GM18868 (cell line): ENCODE measurements around the gene SUGCT.

Experiments
- ATAC-seq: cut with Tn5 transposase; IDR thresholded peaks from one replicate; pipeline ENCODE4 v1.9.1; 2021; ENCODE audit warnings: mild to moderate bottlenecking, moderate library complexity; ENCODE audit not compliant: unreplicated experiment

Gene SUGCT

DNA sequence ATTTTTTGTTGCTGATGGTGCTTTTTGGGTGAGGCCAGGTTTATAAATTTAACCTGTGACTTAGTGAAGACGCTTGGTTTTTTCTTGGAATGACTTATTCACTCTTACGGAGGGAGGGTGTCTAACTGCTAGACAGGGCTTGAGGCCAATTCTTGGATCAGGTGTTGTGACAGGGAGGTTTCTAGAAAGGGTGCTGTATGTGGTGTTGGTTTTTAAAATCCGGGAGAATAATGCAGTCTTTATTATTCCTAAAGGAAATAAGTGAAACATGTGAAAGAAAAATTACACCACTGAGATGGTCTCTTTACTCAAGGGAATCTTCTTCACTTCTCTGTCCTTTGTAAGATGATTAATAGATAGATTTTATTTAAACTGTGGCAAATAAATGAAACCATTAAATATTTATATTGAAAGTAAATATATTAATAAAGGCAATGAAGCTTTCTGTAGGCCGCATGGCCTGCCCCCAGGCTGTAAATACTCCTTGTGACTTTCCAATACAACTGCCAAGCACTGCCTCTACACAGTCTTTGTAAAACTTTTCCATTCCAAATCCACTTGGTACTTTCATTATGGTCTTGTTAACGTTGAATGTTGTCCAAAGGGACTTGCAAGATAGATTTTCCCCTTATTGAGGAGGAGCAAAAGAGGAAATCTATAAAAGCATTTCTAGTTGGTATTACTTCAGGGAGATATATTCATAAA, 323.1 kb downstream of the SUGCT start:
- ATAC-seq: no peak

DNA sequence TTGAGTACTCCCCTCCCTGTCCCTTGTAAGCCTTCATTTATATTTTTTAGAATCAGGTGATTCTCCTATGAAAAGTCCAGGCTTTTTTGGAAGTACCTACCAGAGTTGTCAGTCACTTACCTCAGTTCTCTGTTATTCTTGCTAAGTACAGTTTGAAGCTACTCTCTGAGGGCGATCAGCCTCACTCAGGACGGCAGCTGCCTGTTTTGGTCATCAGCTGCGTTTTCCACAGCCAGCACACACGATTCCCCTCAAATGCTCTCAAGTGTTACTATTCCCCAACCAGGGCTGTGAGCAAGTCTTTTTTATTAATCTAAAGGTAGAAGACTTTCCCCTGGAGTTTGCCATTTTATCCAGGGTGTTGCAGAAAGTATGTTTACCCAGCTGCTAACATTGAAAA, 328.6 kb downstream of the SUGCT start:
- no peak for ATAC-seq

DNA sequence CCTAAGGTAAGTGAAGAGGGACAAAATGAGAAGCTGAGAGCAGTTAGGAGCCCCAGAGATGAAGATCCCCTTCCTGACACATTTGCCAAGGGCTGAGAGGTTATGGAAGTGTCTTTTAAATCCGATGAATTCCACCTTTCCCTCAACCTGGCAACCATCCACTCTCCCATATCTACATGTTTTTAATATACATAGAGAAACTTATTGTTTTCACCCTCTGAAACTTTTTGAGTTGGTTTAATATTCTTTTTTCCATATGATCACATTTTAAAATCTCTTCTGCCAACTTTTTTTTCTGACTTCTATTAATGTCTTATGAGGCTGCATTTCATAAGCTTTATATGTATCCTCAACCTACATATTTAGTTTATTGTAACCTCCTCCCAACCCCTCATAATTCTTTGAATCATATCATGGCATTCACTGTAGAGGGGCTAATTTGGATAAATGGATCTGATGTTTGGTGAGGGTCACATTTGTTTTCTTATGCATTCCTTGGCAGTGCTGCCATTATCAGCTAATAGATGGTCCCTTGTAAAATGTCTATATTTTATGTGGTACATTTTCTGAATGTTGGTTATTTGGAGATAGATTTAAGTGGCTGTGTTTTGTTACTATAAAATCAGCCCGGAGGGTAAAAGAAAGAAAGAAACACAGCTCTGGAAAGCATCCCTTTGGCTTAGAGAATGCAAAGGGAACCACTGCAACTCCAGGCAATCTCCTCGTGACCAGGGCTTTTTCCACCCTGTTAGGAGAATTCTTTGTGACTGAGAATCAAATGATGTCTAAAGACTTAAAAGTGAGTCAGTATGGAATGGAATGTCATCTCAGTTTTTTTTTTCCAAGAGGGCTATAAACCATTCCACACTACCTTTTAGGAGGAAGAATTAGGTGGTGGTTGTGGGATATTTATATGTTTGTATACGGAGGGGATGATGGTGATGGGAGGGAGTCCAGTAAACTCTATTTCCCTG, 334.4 kb downstream of the SUGCT start:
- no peak for ATAC-seq

DNA sequence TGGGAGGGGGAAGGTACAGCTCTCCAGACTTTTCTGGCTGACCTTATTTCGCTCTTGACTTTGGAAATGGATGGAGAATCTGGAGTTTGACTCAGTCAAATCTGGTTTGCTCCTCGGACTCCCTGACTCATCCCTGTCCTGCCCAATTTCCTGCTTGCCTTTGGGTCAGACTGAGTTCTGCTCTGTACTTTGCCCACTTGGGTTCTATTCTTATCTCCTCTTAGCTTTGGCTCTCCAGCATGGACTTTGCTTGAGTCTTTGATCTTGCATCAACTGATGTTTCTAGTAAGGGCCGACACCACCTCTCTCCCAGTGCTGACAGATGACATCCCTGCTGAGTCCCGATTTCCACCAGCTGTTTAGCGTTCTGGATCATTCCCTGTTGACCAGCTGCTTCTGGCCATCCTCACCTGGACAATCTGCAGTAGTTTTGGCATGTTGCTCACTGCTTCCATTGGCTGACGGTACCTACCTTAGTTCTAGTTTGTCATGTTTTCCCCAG, 335.3 kb downstream of the SUGCT start:
- ATAC-seq: no peak

DNA sequence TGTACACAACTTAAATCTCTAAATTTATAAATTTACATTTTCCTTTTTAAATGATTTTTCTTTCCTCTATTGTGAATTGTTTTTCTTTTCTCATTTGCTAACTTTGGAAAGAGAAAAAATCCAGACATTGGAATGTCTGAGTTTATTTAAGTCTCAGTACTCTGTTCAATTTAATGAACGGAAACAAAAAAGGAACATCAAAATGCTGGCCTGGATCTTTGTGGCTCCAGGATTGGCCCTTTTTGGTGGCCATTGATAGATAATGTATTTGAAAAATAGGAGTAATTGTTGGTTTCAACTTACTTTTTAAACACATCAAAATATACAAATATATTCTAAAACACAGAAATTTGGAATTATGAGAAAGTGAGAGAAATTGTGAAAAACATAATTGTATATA, 336.0 kb downstream of the SUGCT start:
- ATAC-seq: no peak

DNA sequence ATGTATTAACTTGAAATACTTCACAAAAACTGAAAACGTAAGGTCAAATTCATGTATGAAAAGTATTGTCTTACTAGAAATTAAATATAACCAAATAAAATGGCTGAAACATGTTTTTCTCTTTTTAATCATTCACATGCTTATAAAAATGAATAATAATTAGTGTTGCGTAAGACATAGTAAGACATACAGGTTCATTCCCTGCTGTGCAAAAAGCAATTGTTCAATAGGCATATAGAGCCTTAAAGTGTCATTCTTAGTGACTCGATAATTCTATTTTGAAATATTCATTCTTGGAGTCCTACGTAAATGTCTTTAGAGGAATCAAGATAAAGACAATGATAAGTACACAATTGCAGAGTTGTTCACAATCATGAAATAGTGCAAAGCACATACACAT, 337.1 kb downstream of the SUGCT start:
- ATAC-seq: no peak

DNA sequence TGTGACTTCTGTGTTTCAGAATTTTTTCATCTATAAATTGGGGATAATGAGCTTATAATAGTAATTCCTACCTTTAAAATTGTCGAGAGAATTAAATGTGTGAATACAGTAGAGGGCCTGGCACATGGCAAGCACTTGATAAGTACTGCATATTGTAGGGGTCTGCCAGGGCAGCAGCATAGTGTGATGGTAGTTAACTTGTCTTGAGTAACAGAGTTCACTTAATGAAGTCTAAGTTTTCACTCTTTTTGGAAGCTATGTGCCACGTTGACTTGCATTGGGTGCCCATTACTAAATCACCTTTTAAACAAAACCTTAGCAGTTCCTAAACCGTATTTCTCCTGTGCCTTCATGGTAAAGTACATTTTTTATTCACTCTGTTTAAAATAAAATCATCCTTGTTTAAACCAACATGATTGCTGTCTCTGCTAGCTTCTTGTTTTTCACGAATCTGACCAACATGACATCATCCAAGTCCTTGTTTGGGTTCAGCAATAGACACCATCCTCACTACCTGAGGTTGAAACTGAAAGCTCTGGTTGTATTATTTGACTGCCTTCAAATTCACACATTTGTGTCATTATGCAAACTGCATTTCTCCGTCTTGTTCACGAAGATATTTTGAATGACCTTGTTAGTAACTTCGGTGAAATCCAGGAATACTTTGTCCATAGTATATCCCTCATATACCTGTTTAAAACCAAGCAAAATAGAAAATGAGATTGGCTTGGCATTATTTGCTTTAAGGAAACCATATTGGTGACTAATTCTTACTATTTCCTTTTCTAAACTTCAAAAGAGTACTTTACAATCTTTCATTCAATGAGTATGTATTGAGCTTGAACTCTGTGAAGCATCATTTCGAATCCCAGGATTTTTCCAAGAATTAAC, 340.2 kb downstream of the SUGCT start:
- ATAC-seq: peak; percentile 99

DNA sequence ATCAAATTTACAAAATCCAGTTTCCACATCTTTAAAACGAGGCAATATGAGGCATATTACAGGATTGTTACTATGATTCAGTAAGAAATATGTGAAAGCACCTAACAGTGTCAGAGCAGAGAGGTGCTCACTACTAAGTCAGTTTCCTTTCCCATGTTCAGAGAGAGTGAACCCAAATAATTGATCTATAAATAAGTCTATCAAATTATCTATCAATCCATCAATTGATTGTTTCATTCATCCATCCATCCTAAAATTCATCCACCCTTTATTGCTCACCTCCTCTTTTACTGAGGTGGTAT, 340.8 kb downstream of the SUGCT start:
- ATAC-seq: peak; percentile 8

DNA sequence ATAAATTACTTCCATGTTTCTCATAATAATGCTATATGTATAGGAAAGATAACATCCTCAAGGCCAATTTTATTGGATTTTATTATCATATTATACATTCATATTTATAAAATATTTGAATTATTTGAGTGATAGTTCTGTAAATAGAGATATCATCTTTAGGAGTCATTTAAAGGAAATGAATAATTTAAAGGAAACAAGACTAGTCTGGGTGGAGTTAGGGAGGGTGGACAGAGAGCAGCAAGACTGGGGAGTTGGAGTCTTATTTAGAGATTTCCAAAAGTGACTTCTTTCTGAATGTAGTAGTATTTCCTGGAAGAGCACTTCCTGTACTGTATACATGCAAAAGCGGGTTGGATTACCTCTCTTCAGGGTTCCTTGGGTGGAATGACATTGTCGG, 342.3 kb downstream of the SUGCT start:
- ATAC-seq: no peak

DNA sequence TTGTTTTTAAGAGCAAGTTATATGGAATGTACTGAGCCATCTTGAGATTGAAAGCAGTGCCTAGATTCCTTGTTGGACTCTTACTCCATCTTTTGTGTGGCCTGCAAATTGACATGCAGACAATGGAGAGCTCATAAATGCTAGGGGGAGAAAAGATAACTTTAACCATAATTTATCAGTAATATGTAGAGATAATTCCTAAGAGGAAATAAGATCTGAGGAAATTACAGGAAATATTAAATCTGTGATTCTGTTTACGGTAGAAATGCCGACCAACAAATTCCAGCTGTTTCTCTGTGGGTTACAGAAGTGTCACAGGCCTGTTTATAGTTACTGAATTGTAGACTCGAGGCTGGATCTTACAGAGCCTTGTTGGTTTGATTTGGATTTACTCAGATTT, 348.0 kb downstream of the SUGCT start:
- no peak for ATAC-seq

DNA sequence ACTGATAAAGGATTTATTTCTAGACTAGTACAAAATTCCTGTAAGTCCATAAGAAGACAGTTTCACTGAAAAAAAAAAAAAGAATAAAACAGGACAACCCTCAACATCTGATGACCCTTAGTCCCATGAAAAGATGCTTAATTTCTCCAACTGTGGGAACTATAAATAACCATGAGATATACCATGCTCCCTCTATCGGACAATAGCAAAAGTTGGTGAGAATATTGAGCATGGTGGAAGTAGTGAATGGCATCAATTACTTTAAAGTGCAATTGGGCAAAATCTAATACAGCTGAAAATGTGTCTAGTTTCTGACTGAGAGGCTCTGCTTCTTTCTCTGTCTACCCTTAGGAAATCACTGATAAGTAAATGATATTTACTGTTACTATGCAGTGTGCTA, 348.8 kb downstream of the SUGCT start:
- ATAC-seq: no peak

DNA sequence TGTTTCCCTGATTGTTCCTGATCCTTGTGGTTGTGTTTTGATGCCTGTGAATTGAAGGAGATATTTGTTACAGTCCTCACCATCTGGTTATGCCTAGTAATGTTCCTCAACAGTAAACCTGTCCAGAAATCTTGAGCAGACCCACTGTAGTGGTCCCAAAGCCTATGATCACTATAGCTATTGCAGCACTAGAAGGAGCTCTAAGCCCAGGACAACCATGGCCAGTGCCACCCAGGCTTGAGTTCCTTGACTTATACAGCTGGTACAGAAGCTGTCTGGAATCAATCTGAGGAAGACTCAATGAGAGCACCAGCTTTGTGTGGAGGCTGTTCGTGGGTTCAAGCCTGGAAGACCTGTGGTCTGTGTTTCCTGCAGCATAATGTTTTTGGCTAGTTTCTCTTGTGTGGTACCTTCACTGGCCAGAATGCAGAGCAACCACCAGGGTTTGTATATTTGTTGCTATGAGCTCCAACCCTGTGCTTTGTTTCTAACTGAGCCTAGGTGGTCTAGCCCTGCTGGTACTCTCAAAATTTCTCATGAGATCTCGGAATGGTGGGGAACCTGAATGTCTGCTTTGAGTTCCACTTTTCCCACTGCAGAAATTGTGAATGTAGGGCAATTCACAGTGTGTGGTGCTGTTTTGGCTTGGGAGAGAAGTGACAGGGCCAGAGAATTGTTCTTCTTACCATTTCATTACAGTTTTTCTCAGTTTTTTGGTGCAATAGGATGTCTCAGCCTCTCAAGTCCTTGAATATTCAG, 355.2 kb downstream of the SUGCT start:
- no peak for ATAC-seq

DNA sequence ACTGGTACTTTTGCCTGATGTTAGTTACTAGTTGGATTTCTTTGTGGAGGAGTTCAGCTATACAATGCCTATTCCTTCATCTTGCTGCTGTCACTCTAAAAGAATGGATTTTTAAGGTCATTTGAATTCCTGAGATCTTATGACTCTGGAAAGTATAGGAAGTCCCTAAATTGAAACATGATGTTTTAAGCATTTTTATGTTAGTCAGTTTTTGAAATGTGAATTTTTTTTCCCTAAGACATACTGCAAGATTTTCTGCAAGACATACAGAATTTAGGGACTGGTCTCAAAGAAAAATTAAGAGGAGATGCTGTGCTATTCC, 355.8 kb downstream of the SUGCT start:
- no peak for ATAC-seq

DNA sequence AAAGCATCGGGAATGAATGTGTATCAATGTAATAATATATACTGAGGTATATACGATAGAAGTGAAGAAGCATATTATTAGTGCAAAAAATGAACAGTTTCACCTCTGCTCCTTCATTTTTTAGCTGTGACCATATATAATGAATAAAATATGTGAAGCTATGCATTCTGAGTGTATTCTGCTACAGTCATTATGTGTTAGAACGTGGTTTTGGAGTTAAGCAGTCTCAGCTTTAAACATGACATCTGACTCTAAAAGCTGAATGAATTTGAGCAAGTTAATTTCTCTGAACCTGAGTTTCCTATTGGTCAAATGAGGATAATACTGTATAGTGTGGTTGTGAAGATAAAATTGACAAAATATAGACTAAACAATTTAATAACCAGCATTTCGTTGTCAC, 358.1 kb downstream of the SUGCT start:
- ATAC-seq: no peak

DNA sequence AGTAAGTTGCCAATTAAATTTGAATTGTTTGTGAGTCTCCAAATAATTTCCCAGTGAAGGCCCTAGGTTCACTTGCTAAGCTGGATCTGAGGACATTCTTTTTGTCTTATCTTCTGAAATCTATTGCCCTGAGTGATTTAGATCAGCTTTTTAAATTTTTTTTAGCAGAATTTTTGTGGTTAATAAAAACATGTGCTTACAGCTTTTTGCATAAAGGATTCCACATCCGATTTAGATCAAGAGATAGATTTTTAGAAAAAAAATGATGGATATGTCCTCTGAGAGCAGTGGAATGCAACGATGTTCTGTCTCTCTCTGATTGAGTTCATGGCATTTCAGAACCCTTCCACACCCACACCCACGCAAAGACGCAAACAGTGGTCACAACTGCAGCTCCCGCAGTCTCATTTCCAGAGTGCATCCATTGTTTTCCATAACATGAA, 358.8 kb downstream of the SUGCT start:
- no peak for ATAC-seq

DNA sequence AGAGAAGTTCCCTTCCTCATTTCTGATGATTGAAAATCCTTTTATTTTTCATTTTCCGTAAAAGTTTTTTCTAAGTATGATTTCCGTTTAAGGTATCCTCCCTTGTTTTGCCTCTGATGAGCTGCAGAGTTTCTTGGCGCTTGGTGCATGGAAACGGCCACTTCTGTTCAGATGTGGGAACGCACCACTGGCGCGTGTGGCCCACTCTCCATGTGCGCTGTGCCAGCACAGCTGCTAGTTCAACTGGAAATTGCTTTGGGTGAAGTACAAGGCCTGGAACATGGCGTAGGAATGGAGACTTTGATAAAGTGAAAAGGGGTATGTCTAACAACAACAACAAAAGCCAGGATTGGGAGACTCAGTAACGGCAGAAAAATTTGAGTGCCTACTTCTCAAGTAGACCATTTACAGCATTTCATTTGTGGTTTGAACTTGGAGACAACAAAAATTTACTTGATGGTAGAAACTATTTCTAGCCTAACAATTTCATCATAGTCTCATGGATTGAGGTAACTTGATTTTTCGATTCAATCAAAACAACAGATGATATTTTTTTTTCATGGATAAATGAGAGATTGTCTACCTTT, 364.2 kb downstream of the SUGCT start:
- ATAC-seq: no peak

DNA sequence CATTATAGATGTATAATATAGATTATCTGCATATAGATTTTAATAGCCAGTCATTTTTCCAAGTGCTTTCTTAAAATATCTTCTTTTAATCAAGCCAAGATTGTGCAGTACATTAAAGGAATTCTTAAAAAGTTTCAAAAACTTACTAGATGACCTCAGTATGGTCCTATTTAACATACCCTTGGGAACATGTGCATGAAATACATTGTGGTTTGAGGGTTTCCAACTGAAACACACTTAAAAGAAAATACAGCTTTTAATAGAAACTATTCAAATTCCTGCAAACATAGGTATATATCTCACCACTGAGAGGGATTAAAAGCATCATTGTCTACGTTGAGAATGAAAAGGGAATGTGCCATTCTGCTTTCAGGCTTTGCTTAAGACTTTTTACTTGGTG, 364.9 kb downstream of the SUGCT start:
- ATAC-seq: no peak

DNA sequence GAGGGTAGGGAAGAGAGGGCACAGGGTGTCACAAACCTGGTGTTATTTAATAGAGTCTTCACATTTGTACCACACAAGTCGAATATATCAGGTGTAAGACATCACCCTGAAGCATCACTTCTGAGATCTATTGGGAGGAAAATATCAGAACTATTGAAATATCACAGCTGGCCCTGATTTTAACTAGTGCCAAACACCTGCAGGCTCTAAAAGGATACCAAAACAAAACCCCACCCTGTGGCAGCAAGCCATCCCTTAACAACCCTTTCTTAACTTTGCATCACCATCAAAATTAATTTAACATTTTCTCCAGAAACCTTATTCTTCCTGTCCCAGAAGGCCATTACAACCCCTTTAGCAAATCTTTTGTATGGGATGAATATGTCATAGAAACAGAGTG, 365.4 kb downstream of the SUGCT start:
- no peak for ATAC-seq

DNA sequence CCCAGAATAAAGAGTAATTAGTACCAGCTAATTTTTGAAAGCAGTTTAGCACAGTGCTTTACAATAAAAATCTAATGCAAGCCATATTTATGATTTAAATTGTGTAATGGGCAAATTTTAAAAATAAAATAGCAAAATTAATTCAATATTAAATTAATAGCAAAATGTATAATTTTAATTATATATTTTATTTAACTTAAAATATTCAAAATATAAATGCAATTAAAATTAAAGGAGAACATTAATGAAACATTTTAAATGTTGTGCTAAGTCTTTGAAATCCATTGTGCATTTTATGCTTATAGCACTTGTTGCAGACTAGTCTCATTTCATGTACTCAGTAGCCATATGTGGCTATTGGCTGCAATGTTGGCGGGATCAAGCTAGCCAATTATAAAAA, 367.6 kb downstream of the SUGCT start:
- ATAC-seq: no peak

DNA sequence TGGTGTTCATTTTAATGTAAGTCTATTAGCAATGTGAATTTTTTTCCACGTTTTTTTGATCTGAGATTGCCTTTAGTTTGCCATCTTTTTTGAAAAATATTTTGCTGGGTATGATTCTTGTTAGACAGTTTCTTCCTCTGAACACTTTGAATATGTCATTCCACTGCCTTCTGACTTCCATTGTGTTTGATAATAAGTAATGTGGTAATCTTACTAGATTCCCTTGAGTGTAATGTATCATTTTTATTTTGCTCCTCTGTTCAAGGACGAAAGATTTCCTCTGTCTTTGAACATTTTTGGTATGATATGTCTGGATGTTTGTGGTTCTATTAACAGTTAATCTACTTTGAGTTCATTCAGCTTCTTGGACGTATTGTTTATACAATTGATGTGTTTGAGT, 371.4 kb downstream of the SUGCT start:
- no peak for ATAC-seq
